22Rv1 (cell line): ENCODE results near the gene IL1RL1.

Experiments
- CTCF ChIP-seq: fragments of 450-650 bp; IDR thresholded peaks from 2 replicates; pipeline ENCODE4 v1.5.1; 2017; ENCODE audit warnings: mild to moderate bottlenecking
- ZFX ChIP-seq: fragments of 450-650 bp; IDR thresholded peaks from 2 replicates; pipeline ENCODE4 v1.6.1; 2017; ENCODE audit warnings: antibody characterized with exemption, borderline replicate concordance

- TF ChIP-seq CTCF = no peak
- no peak for TF ChIP-seq ZFX
Measured at GRCh38 chr2:102306125-102306524, 5.2 kb upstream of the IL1RL1 start.
